Sigmoid colon (tissue), 7 donors: ENCODE measurements around the gene CHORDC1. TPM values are rescaled to one million over a fixed set of nuclear protein-coding genes. Genes with fewer than 3 reads are reported as not detected.

Experiments
- DNase-seq: peaks from one replicate; pipeline ENCODE4 v3.0.0-alpha.2; 2019
- H3K27ac ChIP-seq, 4 donors: fragments of 200-600 bp; sonication (generic); one replicate each; pipeline ENCODE4 v1.5.1; 2016 to 2019; ENCODE audit warnings: mild to moderate bottlenecking in 1 of 4
- H3K27me3 ChIP-seq, 3 donors: fragments of 200-600 bp; sonication (generic); one replicate each; pipeline ENCODE4 v1.5.1; 2019; ENCODE audit warnings: mild to moderate bottlenecking in 1 of 3
- H3K36me3 ChIP-seq, 4 donors: fragments of 200-600 bp; sonication (generic); one replicate each; pipeline ENCODE4 v1.5.1; 2016 to 2019
- H3K4me1 ChIP-seq, 4 donors: fragments of 200-600 bp; sonication (generic); one replicate each; pipeline ENCODE4 v1.5.1; 2017 to 2019
- H3K4me3 ChIP-seq, 4 donors: fragments of 200-600 bp; sonication (generic); one replicate each; pipeline ENCODE4 v1.5.1; 2017 to 2019; ENCODE audit warnings: mild to moderate bottlenecking in 2 of 4, moderate library complexity in 1 of 4
- H3K9me3 ChIP-seq, 4 donors: fragments of 200-600 bp in 3 of 4; sonication (generic) in 3 of 4; one replicate each; pipeline versions ENCODE4 v1.5.1 to v1.6.1; 2013 to 2019
- EP300 ChIP-seq, 4 donors: sonication (generic); formaldehyde crosslinking; IDR thresholded peaks; one replicate each; pipeline ENCODE4 v1.6.1; 2017; ENCODE audit warnings: antibody characterized with exemption in 4 of 4
- POLR2A ChIP-seq, 2 donors: fragments of 450-650 bp; IDR thresholded peaks; one replicate each; pipeline ENCODE4 v1.6.1; 2016; ENCODE audit warnings: antibody characterized with exemption in 2 of 2, mild to moderate bottlenecking in 2 of 2, moderate library complexity in 2 of 2
- POLR2AphosphoS5 ChIP-seq, 4 donors: sonication (generic); formaldehyde crosslinking; IDR thresholded peaks; one replicate each; pipeline ENCODE4 v1.6.1; 2017; ENCODE audit warnings: antibody characterized with exemption in 4 of 4
- WGBS, 2 donors: extraction: QIAGEN DNeasy Blood & Tissue Kit; methylation state at CpG; one replicate each; pipeline ENCODE4 v1.1.7; 2013; 5-methylcytosine and 5-hydroxymethylcytosine counted together
- intact Hi-C: fragments of 100-400 bp; cut with DNase I; formaldehyde crosslinking; loops from one replicate; pipeline ENCODE4 v1.15.1; 2023
- polyA plus RNA-seq, 3 donors: library from polyadenylated mRNA; stranded (reverse); fragments of 200-250 nt; gene quantifications; one replicate each; pipeline ENCODE4 v1.2.3, GENCODE V29; 2013
- total RNA-seq, 4 donors: library from RNA; depleted of rRNA; stranded (reverse); fragments of >200 nt; gene quantifications; one replicate each; pipeline ENCODE4 v1.1.0, GENCODE V29; 2016
- TF ChIP-seq, protein P1 (sequence below), 4 experiments: fragments of 450-650 bp in 3 of 4; fragments of 200-600 bp in 1 of 4; IDR thresholded peaks; one replicate each; pipeline ENCODE4 v1.5.1; 2016 to 2019; ENCODE audit warnings: antibody characterized with exemption in 4 of 4, mild to moderate bottlenecking in 3 of 4, moderate library complexity in 2 of 4
- donor health status: healthy with polysubstance abuse.
- donor health status: Bipolar disorder and iron deficiency.
- donor health status: healthy.

The CHORDC1 gene
- total RNA-seq (10 to 100 TPM; 50.4 to 78.2 (median 63.3) TPM), polyA plus RNA-seq (10 to 100 TPM in 2 of 3 donors, 1 to 10 TPM in 1; 7.2 to 20.6 (median 13.9) TPM)

GRCh38 chr11:90222459-90223247 lies at the start of gene CHORDC1:
Gene CHORDC1, minus strand, starts transcription at chr11:90223049. Its CDS starts 95 bp downstream, at chr11:90222954.
- peak in 1 of 4 donors; percentile 52 for TF ChIP-seq EP300 (IDR thresholded peaks at IDR 0.05)
- TF ChIP-seq, protein P1, sequence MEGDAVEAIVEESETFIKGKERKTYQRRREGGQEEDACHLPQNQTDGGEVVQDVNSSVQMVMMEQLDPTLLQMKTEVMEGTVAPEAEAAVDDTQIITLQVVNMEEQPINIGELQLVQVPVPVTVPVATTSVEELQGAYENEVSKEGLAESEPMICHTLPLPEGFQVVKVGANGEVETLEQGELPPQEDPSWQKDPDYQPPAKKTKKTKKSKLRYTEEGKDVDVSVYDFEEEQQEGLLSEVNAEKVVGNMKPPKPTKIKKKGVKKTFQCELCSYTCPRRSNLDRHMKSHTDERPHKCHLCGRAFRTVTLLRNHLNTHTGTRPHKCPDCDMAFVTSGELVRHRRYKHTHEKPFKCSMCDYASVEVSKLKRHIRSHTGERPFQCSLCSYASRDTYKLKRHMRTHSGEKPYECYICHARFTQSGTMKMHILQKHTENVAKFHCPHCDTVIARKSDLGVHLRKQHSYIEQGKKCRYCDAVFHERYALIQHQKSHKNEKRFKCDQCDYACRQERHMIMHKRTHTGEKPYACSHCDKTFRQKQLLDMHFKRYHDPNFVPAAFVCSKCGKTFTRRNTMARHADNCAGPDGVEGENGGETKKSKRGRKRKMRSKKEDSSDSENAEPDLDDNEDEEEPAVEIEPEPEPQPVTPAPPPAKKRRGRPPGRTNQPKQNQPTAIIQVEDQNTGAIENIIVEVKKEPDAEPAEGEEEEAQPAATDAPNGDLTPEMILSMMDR (IDR thresholded peaks at IDR 0.05) = no peak
- peak; percentile 93 to 99 (median 96) for TF ChIP-seq POLR2AphosphoS5 (IDR thresholded peaks at IDR 0.05)
- TF ChIP-seq POLR2A (IDR thresholded peaks at IDR 0.05) = peak; percentile 83 to 87
- 0 to 1% methylated on average over 71 of the region's 71 CpGs for WGBS, 2 donors
- Histone ChIP-seq H3K27me3 (no peaks in the 10 kb centered on the region), H3K4me1 (peaks cover 0 to 45% (median 31%) of the 10 kb centered on the region in 4 donors), H3K4me3 (peak within 1 kb of the TSS; percentile 65 to 85 (median 77)), H3K27ac (peak within 1 kb of the TSS; percentile 81 to 96 (median 95)), H3K36me3 (no peaks in the 10 kb centered on the region), H3K9me3 (no peaks in the 10 kb centered on the region)
- intact Hi-C loops = no loop called here
- DNase-seq = peak; percentile 94

DNA sequence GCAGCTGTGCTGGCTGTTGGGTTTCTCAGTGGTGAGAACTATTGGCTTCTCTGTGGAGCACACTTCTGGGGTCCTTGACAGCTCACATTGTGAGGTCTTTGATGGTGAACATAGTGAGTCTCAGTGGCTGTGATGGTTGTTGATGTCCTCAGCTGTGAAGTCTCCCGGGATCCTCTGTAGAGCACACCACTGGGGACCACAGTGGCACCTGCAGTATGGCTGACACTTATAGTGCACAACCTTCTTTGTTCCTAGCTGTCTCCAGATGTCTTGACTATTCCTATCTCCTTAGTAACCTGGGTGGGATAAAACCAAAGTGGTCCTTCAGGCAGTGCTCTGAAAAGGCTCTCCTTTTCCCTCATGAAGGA lies 34.3 kb upstream of the CHORDC1 start:
- H3K9me3 ChIP-seq = no peaks in the 10 kb centered on the region
- intact Hi-C loops = no loop called here
- no peak for DNase-seq
- H3K36me3 ChIP-seq = no peaks in the 10 kb centered on the region
- 92 to 96% methylated on average over 1 of the region's 1 CpG for WGBS, 2 donors
- H3K4me3 ChIP-seq = no peak overlapping the region
- H3K27ac ChIP-seq = no peak overlapping the region
- no peaks in the 10 kb centered on the region for H3K4me1 ChIP-seq
- no peak for TF ChIP-seq POLR2A (IDR thresholded peaks at IDR 0.05)
- TF ChIP-seq EP300 (IDR thresholded peaks at IDR 0.05) = no peak
- TF ChIP-seq, protein P1 (IDR thresholded peaks at IDR 0.05) = no peak
- no peak for TF ChIP-seq POLR2AphosphoS5 (IDR thresholded peaks at IDR 0.05)
- H3K27me3 ChIP-seq = no peaks in the 10 kb centered on the region

DNA sequence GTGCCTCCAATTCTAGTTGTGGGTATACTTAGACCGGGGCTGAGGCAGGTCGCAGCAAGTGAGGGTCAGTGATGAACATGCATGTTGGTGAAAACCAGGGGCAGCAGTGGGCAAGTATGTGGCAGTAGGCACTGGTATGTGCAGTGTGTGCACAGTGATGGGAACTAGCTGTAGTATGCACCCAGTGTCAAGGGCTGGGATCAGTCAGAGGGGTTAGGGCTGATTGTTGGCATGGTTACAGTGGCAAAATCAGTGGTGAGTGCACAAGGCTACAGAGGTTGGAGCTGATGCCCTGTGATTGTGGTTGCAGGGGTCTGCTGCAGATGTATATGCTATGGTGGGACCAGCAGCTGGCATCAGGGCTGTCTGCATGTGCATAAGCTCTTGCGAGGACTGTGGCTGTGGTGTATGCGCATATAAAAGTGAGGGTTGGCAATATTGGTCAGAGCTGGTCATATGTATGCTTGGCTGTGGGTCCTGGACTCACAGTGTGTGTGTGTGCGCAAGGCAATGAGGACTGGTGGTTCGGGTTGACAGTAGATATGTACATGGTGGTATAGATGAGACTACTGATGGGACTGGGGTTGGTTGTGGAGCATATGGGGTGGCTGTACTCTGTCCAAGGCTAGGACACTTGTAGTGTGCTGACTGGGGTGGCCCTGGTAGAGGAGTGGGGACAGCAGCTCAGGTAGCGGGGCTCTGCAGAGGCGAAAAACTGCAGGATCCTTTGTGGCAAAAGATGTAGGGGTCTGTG lies 33.7 kb upstream of the CHORDC1 start:
- Histone ChIP-seq H3K36me3 (no peaks in the 10 kb centered on the region), H3K27me3 (no peaks in the 10 kb centered on the region), H3K4me3 (no peak overlapping the region), H3K4me1 (no peaks in the 10 kb centered on the region), H3K27ac (no peak overlapping the region), H3K9me3 (no peaks in the 10 kb centered on the region)
- DNase-seq = no peak
- intact Hi-C loops = no loop called here
- 83 to 87% methylated on average over 8 of the region's 8 CpGs for WGBS, 2 donors
- TF ChIP-seq POLR2AphosphoS5 (IDR thresholded peaks at IDR 0.05) (no peak), EP300 (IDR thresholded peaks at IDR 0.05) (no peak), POLR2A (IDR thresholded peaks at IDR 0.05) (no peak)
- TF ChIP-seq, protein P1 (IDR thresholded peaks at IDR 0.05) = no peak

DNA sequence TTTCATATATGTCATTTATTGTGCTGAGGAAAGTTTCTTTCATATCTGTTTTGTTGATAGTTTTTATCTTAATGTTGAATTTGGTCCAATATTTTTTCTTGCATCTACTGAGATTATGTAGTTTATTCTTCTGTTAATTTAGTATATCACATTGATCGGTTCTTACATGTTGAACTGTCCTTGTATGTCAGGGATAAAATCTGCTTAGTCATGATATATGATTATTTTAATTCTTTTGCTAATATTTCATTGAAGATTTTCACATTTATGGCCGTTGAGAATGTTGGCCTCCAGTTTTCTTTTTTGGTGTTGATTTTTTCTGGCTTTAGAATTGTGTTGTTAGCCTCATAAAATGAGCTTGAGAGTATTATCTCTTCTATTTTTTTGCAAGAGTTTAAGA lies 31.2 kb upstream of the CHORDC1 start:
- DNase-seq = no peak
- 62 to 75% methylated on average over 2 of the region's 2 CpGs for WGBS, 2 donors
- no peaks in the 10 kb centered on the region for H3K27me3 ChIP-seq
- intact Hi-C loops = no loop called here
- no peak overlapping the region for H3K4me3 ChIP-seq
- no peaks in the 10 kb centered on the region for H3K9me3 ChIP-seq
- H3K36me3 ChIP-seq = no peaks in the 10 kb centered on the region
- TF ChIP-seq, protein P1 (IDR thresholded peaks at IDR 0.05) = no peak
- TF ChIP-seq POLR2AphosphoS5 (IDR thresholded peaks at IDR 0.05) (no peak), EP300 (IDR thresholded peaks at IDR 0.05) (no peak), POLR2A (IDR thresholded peaks at IDR 0.05) (no peak)
- H3K27ac ChIP-seq = no peak overlapping the region
- no peaks in the 10 kb centered on the region for H3K4me1 ChIP-seq
